ENCODE results near the gene BLCAP. TPM values are rescaled to one million over a fixed set of nuclear protein-coding genes. Genes with fewer than 3 reads are reported as not detected.

BLCAP gene
- total RNA-seq, 1 donor from 2014 or later, result 178 TPM

GRCh38 chr20:37505263-37506151 is 22.2 kb downstream of the BLCAP start:
- no peaks in the 10 kb centered on the region for H3K9me3 Mint-ChIP-seq (ENCODE audit: unreplicated experiment)
- no peak overlapping the region for H3K27ac Mint-ChIP-seq (ENCODE audit: unreplicated experiment)
- H3K4me1 Mint-ChIP-seq (ENCODE audit: unreplicated experiment), result no peaks in the 10 kb centered on the region
- DNase-seq (ENCODE audit: low spot score), result no peak
- H3K36me3 Mint-ChIP-seq (ENCODE audit: low read depth, unreplicated experiment), result peaks cover 5% of the 10 kb centered on the region
- no peaks in the 10 kb centered on the region for H3K27me3 Mint-ChIP-seq (ENCODE audit: unreplicated experiment)
- no peak overlapping the region for H3K4me3 Mint-ChIP-seq (ENCODE audit: unreplicated experiment)
- TF ChIP-seq CTCF (IDR thresholded peaks at IDR 0.05; ENCODE audit: unreplicated experiment), result no peak

DNA sequence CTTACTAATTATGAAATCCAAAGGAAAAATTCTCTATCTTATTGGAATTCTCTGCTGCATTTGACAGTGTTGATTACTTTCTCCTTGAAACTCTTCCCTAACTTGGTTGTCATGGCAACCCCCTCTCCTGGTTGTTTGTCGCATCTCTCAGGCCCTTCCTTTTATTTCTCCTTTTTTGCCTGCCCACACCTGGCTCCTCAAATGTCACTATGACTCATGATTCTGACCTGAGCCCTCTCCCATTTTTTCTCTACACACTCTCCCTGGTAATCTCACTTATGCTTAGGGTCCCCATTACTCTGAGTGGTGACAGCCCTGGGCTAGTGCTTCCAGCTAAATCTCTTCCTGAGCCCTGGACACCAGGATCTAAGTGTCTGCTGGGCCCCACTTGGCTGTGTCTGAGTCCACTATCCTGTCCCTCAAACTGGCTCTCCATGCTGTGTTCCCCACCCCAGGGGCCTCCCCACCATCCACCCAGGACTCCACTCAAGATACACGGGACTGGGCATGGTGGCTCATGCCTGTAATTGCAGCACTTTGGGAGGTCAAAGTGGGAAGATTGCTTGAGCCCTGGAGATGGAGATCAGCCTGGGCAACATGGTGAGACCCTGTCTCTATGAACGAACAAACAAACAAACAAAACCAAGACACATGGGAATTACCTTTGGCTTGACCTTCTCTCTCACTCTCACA is 23.1 kb downstream of the BLCAP start:
- no peaks in the 10 kb centered on the region for H3K4me1 Mint-ChIP-seq (ENCODE audit: unreplicated experiment)
- no peak overlapping the region for H3K4me3 Mint-ChIP-seq (ENCODE audit: unreplicated experiment)
- no peaks in the 10 kb centered on the region for H3K36me3 Mint-ChIP-seq (ENCODE audit: low read depth, unreplicated experiment)
- TF ChIP-seq CTCF (IDR thresholded peaks at IDR 0.05; ENCODE audit: unreplicated experiment), result no peak
- H3K27me3 Mint-ChIP-seq (ENCODE audit: unreplicated experiment), result no peaks in the 10 kb centered on the region
- no peak for DNase-seq (ENCODE audit: low spot score)
- no peaks in the 10 kb centered on the region for H3K9me3 Mint-ChIP-seq (ENCODE audit: unreplicated experiment)
- H3K27ac Mint-ChIP-seq (ENCODE audit: unreplicated experiment), result no peak overlapping the region

DNA sequence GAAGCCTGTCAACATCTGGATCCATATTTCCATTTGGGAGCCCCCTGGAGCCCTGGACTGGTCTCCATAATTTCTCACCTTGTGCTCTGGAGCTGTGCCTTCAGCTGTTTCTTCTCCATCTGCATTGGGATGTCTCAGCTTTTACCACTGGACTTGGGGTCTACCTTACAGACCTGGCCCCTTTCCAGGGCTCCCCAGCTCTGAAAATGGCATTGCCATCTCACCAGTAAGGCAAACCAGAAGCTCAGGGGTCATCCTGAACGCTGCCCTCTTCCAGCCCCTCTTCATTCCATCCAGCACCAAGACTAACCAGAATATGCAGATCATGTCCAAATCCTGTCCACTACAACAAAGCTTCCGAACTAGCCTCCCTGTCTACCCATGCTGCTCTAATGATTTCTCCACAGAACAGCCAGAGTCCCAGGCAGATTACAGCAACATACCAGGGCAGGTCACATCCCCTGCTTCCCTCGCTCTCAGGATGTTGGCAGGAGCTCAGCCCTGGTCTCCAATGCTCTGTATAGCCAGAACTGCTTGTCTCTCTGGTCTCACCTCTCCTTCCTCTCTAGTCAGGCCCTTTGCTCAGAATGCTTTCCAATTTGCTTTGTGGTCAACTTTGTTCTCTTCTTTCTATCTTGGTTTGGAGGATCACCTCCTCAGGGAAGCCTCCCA is 24.3 kb downstream of the BLCAP start:
- no peak for TF ChIP-seq CTCF (IDR thresholded peaks at IDR 0.05; ENCODE audit: unreplicated experiment)
- peaks cover 1% of the 10 kb centered on the region for H3K27me3 Mint-ChIP-seq (ENCODE audit: unreplicated experiment)
- no peak overlapping the region for H3K27ac Mint-ChIP-seq (ENCODE audit: unreplicated experiment)
- no peak for DNase-seq (ENCODE audit: low spot score)
- no peaks in the 10 kb centered on the region for H3K36me3 Mint-ChIP-seq (ENCODE audit: low read depth, unreplicated experiment)
- H3K4me1 Mint-ChIP-seq (ENCODE audit: unreplicated experiment), result no peaks in the 10 kb centered on the region
- H3K9me3 Mint-ChIP-seq (ENCODE audit: unreplicated experiment), result no peaks in the 10 kb centered on the region
- H3K4me3 Mint-ChIP-seq (ENCODE audit: unreplicated experiment), result no peak overlapping the region

DNA sequence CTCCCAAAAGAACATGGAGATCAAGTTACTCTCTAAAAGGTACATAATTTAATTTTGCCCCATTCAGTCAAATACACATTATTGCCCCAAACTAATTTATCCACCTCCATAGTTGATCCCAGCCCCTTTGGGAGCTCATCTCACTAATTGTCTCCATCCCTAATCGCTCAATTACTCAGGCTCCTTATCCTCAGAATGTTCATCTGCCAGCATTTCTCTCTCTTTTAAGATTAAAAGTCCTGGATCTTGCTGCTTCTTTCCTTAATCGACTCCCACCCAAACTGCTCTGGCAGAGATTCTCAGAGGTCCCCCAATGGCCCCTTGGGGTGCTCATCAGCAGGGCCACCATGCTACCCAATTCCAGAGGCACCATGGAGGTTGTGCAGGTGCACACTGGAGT is 25.0 kb downstream of the BLCAP start:
- no peaks in the 10 kb centered on the region for H3K36me3 Mint-ChIP-seq (ENCODE audit: low read depth, unreplicated experiment)
- no peak overlapping the region for H3K4me3 Mint-ChIP-seq (ENCODE audit: unreplicated experiment)
- no peak for TF ChIP-seq CTCF (IDR thresholded peaks at IDR 0.05; ENCODE audit: unreplicated experiment)
- no peak for DNase-seq (ENCODE audit: low spot score)
- no peak overlapping the region for H3K27ac Mint-ChIP-seq (ENCODE audit: unreplicated experiment)
- peaks cover 4% of the 10 kb centered on the region for H3K27me3 Mint-ChIP-seq (ENCODE audit: unreplicated experiment)
- H3K9me3 Mint-ChIP-seq (ENCODE audit: unreplicated experiment), result no peaks in the 10 kb centered on the region
- no peaks in the 10 kb centered on the region for H3K4me1 Mint-ChIP-seq (ENCODE audit: unreplicated experiment)
